Right lobe of liver (tissue), 4 donors: ENCODE data around the gene RBKS.

Experiments used
- POLR2A ChIP-seq: fragments of 450-650 bp; IDR thresholded peaks from one replicate; pipeline ENCODE4 v1.6.1; 2017; ENCODE audit warnings: antibody characterized with exemption, mild to moderate bottlenecking
- TF ChIP-seq, protein P1 (sequence below), 4 donors: fragments of 200-600 bp in 3 of 4; fragments of 450-650 bp in 1 of 4; IDR thresholded peaks; one replicate each; pipeline versions ENCODE4 v1.5.1 to v1.8.0; 2016 to 2022; ENCODE audit warnings: antibody characterized with exemption in 4 of 4, mild to moderate bottlenecking in 2 of 4
- donor health status: DM: no; HTN: no; CAD: no.
- donor health status: DM: no; HTN: no; CAD: no.
- donor health status: DM: no; HTN: yes; CAD: no.

DNA sequence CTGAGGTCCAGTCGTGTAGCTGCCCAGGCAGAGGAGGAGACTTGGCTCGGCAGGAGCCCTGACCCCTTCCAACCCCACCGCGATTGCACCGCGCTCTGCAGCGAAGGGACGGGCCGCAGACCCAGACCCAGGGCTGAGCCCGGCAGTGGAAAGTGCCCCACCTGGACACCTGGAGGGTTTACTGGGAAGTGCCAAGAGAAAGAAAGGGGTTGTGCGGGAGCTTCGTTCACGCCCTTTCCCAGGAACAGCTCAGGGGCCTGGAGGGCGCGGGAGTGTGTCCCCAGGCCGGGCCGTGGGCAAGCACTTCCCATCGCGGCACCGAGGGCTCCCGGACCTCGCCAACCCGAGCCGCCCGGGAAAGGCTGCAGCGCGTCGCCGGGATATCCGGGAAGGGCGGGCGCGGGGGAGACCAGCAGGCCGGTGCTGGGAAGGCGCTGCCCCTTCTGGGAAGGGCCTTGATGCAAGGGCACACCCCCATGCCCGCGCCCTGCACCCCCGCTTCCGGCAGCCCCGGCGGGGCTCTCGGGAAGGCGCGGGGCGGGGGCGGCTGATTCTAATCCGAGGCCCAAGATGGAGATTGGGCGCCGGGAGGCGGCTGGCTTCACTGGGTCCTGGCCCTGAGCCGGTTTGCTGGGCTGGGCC, 154.8 kb downstream of the RBKS start:
- TF ChIP-seq, protein P1, sequence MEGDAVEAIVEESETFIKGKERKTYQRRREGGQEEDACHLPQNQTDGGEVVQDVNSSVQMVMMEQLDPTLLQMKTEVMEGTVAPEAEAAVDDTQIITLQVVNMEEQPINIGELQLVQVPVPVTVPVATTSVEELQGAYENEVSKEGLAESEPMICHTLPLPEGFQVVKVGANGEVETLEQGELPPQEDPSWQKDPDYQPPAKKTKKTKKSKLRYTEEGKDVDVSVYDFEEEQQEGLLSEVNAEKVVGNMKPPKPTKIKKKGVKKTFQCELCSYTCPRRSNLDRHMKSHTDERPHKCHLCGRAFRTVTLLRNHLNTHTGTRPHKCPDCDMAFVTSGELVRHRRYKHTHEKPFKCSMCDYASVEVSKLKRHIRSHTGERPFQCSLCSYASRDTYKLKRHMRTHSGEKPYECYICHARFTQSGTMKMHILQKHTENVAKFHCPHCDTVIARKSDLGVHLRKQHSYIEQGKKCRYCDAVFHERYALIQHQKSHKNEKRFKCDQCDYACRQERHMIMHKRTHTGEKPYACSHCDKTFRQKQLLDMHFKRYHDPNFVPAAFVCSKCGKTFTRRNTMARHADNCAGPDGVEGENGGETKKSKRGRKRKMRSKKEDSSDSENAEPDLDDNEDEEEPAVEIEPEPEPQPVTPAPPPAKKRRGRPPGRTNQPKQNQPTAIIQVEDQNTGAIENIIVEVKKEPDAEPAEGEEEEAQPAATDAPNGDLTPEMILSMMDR (IDR thresholded peaks at IDR 0.05), result no peak
- peak; percentile 88 for TF ChIP-seq POLR2A
